H9 (cell line): ENCODE results near the gene SLC25A15. TPM values are rescaled to one million over a fixed set of nuclear protein-coding genes. Genes with fewer than 3 reads are reported as not detected.

Experiments used
- DNase-seq: peaks from one replicate; pipeline ENCODE4 v3.0.0-alpha.2; 2017
- H2AFZ ChIP-seq: one replicate; pipeline ENCODE4 v1.6.1; 2013; ENCODE audit warnings: mild to moderate bottlenecking, low read length, control low read depth, moderate library complexity
- H2AK5ac ChIP-seq: 2 replicates; pipeline ENCODE4 v1.6.1; 2013; ENCODE audit warnings: low read length, control low read depth, mixed read lengths; ENCODE audit not compliant: insufficient read length
- H2BK120ac ChIP-seq: one replicate; pipeline ENCODE4 v1.6.1; 2013; ENCODE audit warnings: low read depth, mild to moderate bottlenecking, low read length, control low read depth, inconsistent platforms; ENCODE audit not compliant: poor library complexity, severe bottlenecking
- H2BK12ac ChIP-seq: 2 replicates; pipeline ENCODE4 v1.6.1; 2013; ENCODE audit warnings: low read length, control low read depth, mixed read lengths, low read depth; ENCODE audit not compliant: insufficient read length
- H2BK15ac ChIP-seq: 2 replicates; pipeline ENCODE4 v1.6.1; 2013; ENCODE audit warnings: low read depth, low read length, control low read depth
- H2BK20ac ChIP-seq: one replicate; pipeline ENCODE4 v1.6.1; 2013; ENCODE audit warnings: low read depth, mild to moderate bottlenecking, low read length, control low read depth, inconsistent platforms; ENCODE audit not compliant: poor library complexity, severe bottlenecking
- H2BK5ac ChIP-seq: 2 replicates; pipeline ENCODE4 v1.6.1; 2013; ENCODE audit warnings: low read length, control low read depth, mixed read lengths; ENCODE audit not compliant: insufficient read length
- H3K14ac ChIP-seq: 2 replicates; pipeline ENCODE4 v1.6.1; 2013; ENCODE audit warnings: low read length, control low read depth; ENCODE audit not compliant: insufficient read depth
- H3K18ac ChIP-seq: 2 replicates; pipeline ENCODE4 v1.6.1; 2013; ENCODE audit warnings: low read depth, mild to moderate bottlenecking, mixed read lengths, low read length, control low read depth; ENCODE audit not compliant: insufficient read length
- H3K23ac ChIP-seq: 2 replicates; pipeline ENCODE4 v1.6.1; 2013; ENCODE audit warnings: low read length, control low read depth, mixed read lengths, low read depth; ENCODE audit not compliant: insufficient read length
- H3K23me2 ChIP-seq: 2 replicates; pipeline ENCODE4 v1.6.1; 2013; ENCODE audit warnings: low read depth, mild to moderate bottlenecking, mixed read lengths, low read length, control low read depth; ENCODE audit not compliant: insufficient read length, poor library complexity, severe bottlenecking
- H3K27ac ChIP-seq: 2 replicates; pipeline ENCODE4 v1.5.1; 2013; ENCODE audit warnings: low read length, control low read depth, mixed read lengths, low read depth; ENCODE audit not compliant: insufficient read length
- H3K27me3 ChIP-seq: 2 replicates; pipeline ENCODE4 v1.6.1; 2013; ENCODE audit warnings: low read length, control low read depth, inconsistent platforms; ENCODE audit not compliant: insufficient read depth
- H3K4ac ChIP-seq: 2 replicates; pipeline ENCODE4 v1.6.1; 2013; ENCODE audit warnings: low read depth, mild to moderate bottlenecking, control low read depth, inconsistent platforms, low read length, moderate library complexity
- H3K4me1 ChIP-seq: 2 replicates; pipeline ENCODE4 v1.6.1; 2013; ENCODE audit warnings: low read length, control low read depth, inconsistent platforms; ENCODE audit not compliant: insufficient read depth
- H3K4me2 ChIP-seq: 2 replicates; pipeline ENCODE4 v1.6.1; 2013; ENCODE audit warnings: low read length, control low read depth, mixed read lengths; ENCODE audit not compliant: insufficient read length, insufficient read depth
- H3K56ac ChIP-seq: 2 replicates; pipeline ENCODE4 v1.6.1; 2013; ENCODE audit warnings: low read depth, mild to moderate bottlenecking, mixed read lengths, low read length, control low read depth; ENCODE audit not compliant: insufficient read length
- H3K79me1 ChIP-seq: 2 replicates; pipeline ENCODE4 v1.6.1; 2013; ENCODE audit warnings: low read depth, mild to moderate bottlenecking, moderate library complexity, low read length, control low read depth, inconsistent platforms; ENCODE audit not compliant: insufficient read depth, poor library complexity, severe bottlenecking
- H3K79me2 ChIP-seq: 2 replicates; pipeline ENCODE4 v1.6.1; 2013; ENCODE audit warnings: low read length, control low read depth, inconsistent platforms; ENCODE audit not compliant: insufficient read depth
- H3K9ac ChIP-seq: 2 replicates; pipeline ENCODE4 v1.6.1; 2013; ENCODE audit warnings: low read length, control low read depth, mixed read lengths; ENCODE audit not compliant: insufficient read length; ENCODE audit errors: extremely low read depth
- H3K9me3 ChIP-seq: one replicate; pipeline ENCODE4 v1.6.1; 2013; ENCODE audit warnings: low read depth, low read length, inconsistent platforms; ENCODE audit not compliant: control insufficient read depth
- H3T11ph ChIP-seq: one replicate; pipeline ENCODE4 v1.6.1; 2013; ENCODE audit warnings: mild to moderate bottlenecking, low read length, control low read depth, inconsistent platforms
- H4K20me1 ChIP-seq: one replicate; pipeline ENCODE4 v1.6.1; 2013; ENCODE audit not compliant: control insufficient read depth, insufficient read length, insufficient read depth
- H4K5ac ChIP-seq: 2 replicates; pipeline ENCODE4 v1.6.1; 2013; ENCODE audit warnings: low read depth, mild to moderate bottlenecking, mixed read lengths, low read length, control low read depth; ENCODE audit not compliant: insufficient read length
- H4K8ac ChIP-seq: replicated peaks from 2 replicates; pipeline ENCODE4 v1.6.1; 2013; ENCODE audit warnings: low read length, control low read depth, mixed read lengths, low read depth; ENCODE audit not compliant: insufficient read length
- H4K91ac ChIP-seq: 2 replicates; pipeline ENCODE4 v1.6.1; 2013; ENCODE audit warnings: low read depth, mild to moderate bottlenecking, moderate library complexity, mixed read lengths, low read length, control low read depth; ENCODE audit not compliant: insufficient read length
- H3K27ac Mint-ChIP-seq, 3 experiments: 2 replicates in 2 of 3; 3 replicates in 1 of 3; pipeline ENCODE4 v1.8.0; 2020 to 2021; ENCODE audit warnings: mixed read lengths in 3 of 3, mild to moderate bottlenecking in 1 of 3, moderate library complexity in 1 of 3
- H3K27me3 Mint-ChIP-seq: 2 replicates; pipeline ENCODE4 v1.8.0; 2021; ENCODE audit warnings: low read depth, mild to moderate bottlenecking, moderate library complexity, mixed read lengths
- H3K36me3 Mint-ChIP-seq, 3 experiments: 2 replicates in 2 of 3; 3 replicates in 1 of 3; pipeline ENCODE4 v1.8.0; 2020 to 2021; ENCODE audit warnings: low read depth in 3 of 3, mixed read lengths in 3 of 3; ENCODE audit not compliant: insufficient read depth in 1 of 3
- H3K4me1 Mint-ChIP-seq, 2 experiments: 2 replicates each; pipeline ENCODE4 v1.8.0; 2020; ENCODE audit warnings: mixed read lengths in 2 of 2
- H3K4me3 Mint-ChIP-seq, 2 experiments: 2 replicates in 1 of 2; 3 replicates in 1 of 2; pipeline ENCODE4 v1.8.0; 2020 to 2021; ENCODE audit warnings: mild to moderate bottlenecking in 2 of 2, mixed read lengths in 2 of 2, moderate library complexity in 1 of 2
- H3K9me3 Mint-ChIP-seq, 2 experiments: 2 replicates in 1 of 2; 3 replicates in 1 of 2; pipeline ENCODE4 v1.8.0; 2020; ENCODE audit warnings: mild to moderate bottlenecking in 2 of 2, mixed read lengths in 2 of 2, moderate library complexity in 1 of 2
- WGBS: extraction: QIAGEN DNeasy Blood & Tissue Kit; methylation state at CpG from one replicate; pipeline ENCODE4 v1.1.7; 2013; ENCODE audit warnings: missing lambda C conversion rate, low lambda C conversion rate, mixed read lengths; ENCODE audit not compliant: insufficient read length; ENCODE audit errors: extremely low coverage; 5-methylcytosine and 5-hydroxymethylcytosine counted together
- total RNA-seq: library from RNA; stranded (reverse); gene quantifications from 2 replicates; pipeline ENCODE4 v1.2.1, GENCODE V29; 2021
- TF ChIP-seq, protein P1 (sequence below): fragments of 200-600 bp; sonication (generic); conservative IDR thresholded peaks from 3 replicates; pipeline ENCODE4 v1.8.0; 2021; ENCODE audit warnings: antibody characterized with exemption, mild to moderate bottlenecking

Gene SLC25A15
- total RNA-seq, 1 experiment from 2014 or later, result 21.1 TPM

DNA sequence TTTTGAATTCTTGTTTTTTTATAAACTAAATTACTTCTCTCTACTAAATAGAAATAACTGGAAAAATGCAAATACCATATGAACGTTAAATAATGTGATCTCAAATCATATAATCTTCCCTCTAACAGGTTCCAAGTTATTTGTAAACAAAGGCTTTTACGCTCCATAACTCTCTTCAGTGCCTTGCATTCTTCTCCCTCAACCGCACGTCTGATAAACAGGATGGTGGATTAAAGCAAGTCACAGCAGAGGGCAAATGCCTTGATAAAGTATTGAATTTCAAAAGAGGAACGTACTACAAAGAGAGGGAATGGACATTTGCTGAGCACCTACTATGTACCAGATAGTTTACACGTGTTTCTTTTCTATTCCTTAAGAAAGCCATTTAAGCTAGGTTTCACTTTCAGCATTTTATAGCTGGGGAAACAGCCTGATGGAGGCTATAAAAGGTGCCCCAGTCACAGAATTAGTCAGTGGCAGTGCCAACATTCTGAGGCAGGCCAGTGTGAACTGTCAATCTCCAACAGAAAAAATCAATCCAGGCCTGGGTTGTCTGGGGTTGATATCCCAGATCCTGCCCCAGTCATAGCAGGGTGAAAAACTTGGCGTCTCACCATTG is 34.2 kb upstream of the SLC25A15 start:
- H3K36me3 Mint-ChIP-seq, result peaks cover 11 to 46% (median 40%) of the 10 kb centered on the region in 3 experiments; a peak in 5 of 7 replicates
- Histone ChIP-seq H4K20me1 (no peaks in the 10 kb centered on the region), H3K18ac (no peak overlapping the region), H4K5ac (no peak overlapping the region), H2AK5ac (no peak overlapping the region), H3K27me3 (no peaks in the 10 kb centered on the region), H3K27ac (no peak overlapping the region), H3K4ac (no peak overlapping the region), H4K8ac (no peak overlapping the region), H2BK120ac (no peak overlapping the region), H2BK15ac (no peak overlapping the region), H3T11ph (no peak overlapping the region), H2BK20ac (no peak overlapping the region), H3K4me1 (no peaks in the 10 kb centered on the region), H3K79me2 (no peaks in the 10 kb centered on the region), H2BK12ac (no peak overlapping the region), H3K23me2 (no peaks in the 10 kb centered on the region), H3K79me1 (no peaks in the 10 kb centered on the region), H4K91ac (no peak overlapping the region), H2BK5ac (no peak overlapping the region), H3K9me3 (no peaks in the 10 kb centered on the region), H3K9ac (no peak overlapping the region), H2AFZ (no peak overlapping the region), H3K14ac (no peak overlapping the region), H3K56ac (no peak overlapping the region), H3K23ac (no peak overlapping the region), H3K4me2 (no peak overlapping the region)
- WGBS, result no CpG with 5 or more reads among the region's 7 CpGs
- H3K9me3 Mint-ChIP-seq, result no peaks in the 10 kb centered on the region
- no peaks in the 10 kb centered on the region for H3K27me3 Mint-ChIP-seq
- no peak for DNase-seq
- H3K4me3 Mint-ChIP-seq, result no peak overlapping the region
- H3K4me1 Mint-ChIP-seq, result no peaks in the 10 kb centered on the region
- H3K27ac Mint-ChIP-seq, result no peak overlapping the region
- TF ChIP-seq, protein P1, sequence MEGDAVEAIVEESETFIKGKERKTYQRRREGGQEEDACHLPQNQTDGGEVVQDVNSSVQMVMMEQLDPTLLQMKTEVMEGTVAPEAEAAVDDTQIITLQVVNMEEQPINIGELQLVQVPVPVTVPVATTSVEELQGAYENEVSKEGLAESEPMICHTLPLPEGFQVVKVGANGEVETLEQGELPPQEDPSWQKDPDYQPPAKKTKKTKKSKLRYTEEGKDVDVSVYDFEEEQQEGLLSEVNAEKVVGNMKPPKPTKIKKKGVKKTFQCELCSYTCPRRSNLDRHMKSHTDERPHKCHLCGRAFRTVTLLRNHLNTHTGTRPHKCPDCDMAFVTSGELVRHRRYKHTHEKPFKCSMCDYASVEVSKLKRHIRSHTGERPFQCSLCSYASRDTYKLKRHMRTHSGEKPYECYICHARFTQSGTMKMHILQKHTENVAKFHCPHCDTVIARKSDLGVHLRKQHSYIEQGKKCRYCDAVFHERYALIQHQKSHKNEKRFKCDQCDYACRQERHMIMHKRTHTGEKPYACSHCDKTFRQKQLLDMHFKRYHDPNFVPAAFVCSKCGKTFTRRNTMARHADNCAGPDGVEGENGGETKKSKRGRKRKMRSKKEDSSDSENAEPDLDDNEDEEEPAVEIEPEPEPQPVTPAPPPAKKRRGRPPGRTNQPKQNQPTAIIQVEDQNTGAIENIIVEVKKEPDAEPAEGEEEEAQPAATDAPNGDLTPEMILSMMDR, result no peak
